GM12891 (cell line): Measurements from ENCODE around the gene REST.

Source experiments
- POLR2A ChIP-seq: IDR thresholded peaks from 2 replicates; pipeline ENCODE4 v1.6.1; 2011; ENCODE audit warnings: low read depth, low read length, control low read depth
- POLR2AphosphoS5 ChIP-seq: IDR thresholded peaks from 2 replicates; pipeline ENCODE4 v1.6.1; 2011; ENCODE audit warnings: low read depth, low read length, control low read depth

- TF ChIP-seq POLR2A (no peak), POLR2AphosphoS5 (no peak)
Measured at GRCh38 chr4:56874166-56874565, 33.5 kb upstream of the REST start.
